ENCODE results near the gene ST3GAL2.

Gene ST3GAL2

DNA sequence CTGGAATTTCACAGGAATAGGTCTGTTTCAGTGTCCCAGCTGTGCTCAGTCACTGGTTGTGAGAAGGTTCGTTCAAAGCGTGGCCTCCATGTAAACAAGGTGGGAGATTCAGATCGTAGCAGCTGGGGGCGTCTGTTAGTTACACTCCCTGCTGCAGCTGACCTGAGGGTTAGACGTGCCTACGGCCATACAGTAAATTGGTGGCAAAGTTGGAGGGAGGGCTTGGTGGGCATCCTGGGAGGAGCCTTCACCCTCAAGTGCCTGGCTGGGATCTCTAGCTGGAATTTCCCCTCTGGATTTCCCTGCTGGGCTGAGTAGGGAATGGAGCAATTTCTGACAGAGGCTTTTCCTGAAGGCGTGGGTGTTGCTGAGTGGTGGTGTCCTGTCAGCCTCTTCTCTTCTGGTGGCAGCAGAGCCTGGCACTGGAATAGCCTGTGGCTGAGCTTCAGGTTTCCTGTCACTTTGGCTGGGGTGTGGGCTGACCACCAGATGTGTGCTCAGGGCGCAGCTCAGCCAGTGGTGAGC, 21.9 kb upstream of the ST3GAL2 start:
- H3K4me1 ChIP-seq (ENCODE audit: insufficient read depth, poor library complexity, severe bottlenecking) = no peaks in the 10 kb centered on the region
- H3K9me3 ChIP-seq (ENCODE audit: severe bottlenecking) = no peaks in the 10 kb centered on the region
- no peak overlapping the region for H3K27ac ChIP-seq (ENCODE audit: poor library complexity, severe bottlenecking)
- DNase-seq (ENCODE audit: low spot score) (no peak), ATAC-seq (ENCODE audit: low read depth) (0 out of 3 replicates have a peak, but pooled peaks have one; percentile 19)
- TF ChIP-seq, protein P1, sequence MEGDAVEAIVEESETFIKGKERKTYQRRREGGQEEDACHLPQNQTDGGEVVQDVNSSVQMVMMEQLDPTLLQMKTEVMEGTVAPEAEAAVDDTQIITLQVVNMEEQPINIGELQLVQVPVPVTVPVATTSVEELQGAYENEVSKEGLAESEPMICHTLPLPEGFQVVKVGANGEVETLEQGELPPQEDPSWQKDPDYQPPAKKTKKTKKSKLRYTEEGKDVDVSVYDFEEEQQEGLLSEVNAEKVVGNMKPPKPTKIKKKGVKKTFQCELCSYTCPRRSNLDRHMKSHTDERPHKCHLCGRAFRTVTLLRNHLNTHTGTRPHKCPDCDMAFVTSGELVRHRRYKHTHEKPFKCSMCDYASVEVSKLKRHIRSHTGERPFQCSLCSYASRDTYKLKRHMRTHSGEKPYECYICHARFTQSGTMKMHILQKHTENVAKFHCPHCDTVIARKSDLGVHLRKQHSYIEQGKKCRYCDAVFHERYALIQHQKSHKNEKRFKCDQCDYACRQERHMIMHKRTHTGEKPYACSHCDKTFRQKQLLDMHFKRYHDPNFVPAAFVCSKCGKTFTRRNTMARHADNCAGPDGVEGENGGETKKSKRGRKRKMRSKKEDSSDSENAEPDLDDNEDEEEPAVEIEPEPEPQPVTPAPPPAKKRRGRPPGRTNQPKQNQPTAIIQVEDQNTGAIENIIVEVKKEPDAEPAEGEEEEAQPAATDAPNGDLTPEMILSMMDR (IDR thresholded peaks at IDR 0.05; ENCODE audit: poor library complexity, severe bottlenecking) = no peak
- peaks cover 3% of the 10 kb centered on the region; the same call in 1 of the 2 replicates for H3K36me3 ChIP-seq (ENCODE audit: low read depth)
- no peaks in the 10 kb centered on the region for H3K27me3 ChIP-seq (ENCODE audit: insufficient read depth, poor library complexity, severe bottlenecking)
- H3K4me3 ChIP-seq (ENCODE audit: severe bottlenecking) = no peak overlapping the region

DNA sequence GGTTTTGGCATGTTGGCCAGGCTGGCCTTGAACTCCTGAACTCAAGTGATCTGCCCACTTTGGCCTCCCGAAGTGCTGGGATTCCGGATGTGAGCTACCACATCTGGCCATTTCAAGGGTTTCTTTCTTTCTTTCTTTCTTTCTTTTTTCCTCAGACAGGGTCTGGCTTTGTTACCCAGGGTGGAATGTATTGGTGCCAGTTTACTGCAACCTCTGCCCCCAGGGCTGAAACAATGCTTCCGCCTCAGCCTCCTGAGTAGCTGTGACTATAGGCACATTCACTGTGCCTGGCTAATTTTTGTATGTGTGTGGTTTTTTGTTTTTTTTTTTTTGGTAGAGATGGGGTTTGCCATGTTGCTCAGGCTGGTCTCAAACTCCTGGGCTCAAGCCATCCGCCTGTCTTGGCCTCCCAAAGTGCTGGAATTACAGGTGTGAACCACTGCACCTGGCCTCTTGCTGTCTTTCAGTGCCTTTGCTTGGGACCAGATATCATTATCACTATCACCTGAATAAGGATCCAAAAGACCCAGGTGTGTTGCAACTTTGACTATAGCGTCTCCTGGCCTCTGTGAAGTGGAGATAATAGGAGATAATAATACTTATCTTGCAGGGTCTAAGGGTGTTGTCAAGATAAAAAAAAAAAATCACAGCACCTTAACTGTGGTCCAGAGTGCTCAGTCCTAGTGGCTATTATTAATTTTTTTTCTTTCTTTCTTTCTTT, 18.7 kb upstream of the ST3GAL2 start:
- Histone ChIP-seq H3K4me1 (ENCODE audit: insufficient read depth, poor library complexity, severe bottlenecking) (peaks cover 4% of the 10 kb centered on the region), H3K27ac (ENCODE audit: poor library complexity, severe bottlenecking) (no peak overlapping the region), H3K27me3 (ENCODE audit: insufficient read depth, poor library complexity, severe bottlenecking) (no peaks in the 10 kb centered on the region), H3K36me3 (ENCODE audit: low read depth) (no peaks in the 10 kb centered on the region), H3K4me3 (ENCODE audit: severe bottlenecking) (no peak overlapping the region), H3K9me3 (ENCODE audit: severe bottlenecking) (no peaks in the 10 kb centered on the region)
- ATAC-seq (ENCODE audit: low read depth) = no peak
- TF ChIP-seq, protein P1 (IDR thresholded peaks at IDR 0.05; ENCODE audit: poor library complexity, severe bottlenecking) = no peak
- DNase-seq (ENCODE audit: low spot score) = no peak

DNA sequence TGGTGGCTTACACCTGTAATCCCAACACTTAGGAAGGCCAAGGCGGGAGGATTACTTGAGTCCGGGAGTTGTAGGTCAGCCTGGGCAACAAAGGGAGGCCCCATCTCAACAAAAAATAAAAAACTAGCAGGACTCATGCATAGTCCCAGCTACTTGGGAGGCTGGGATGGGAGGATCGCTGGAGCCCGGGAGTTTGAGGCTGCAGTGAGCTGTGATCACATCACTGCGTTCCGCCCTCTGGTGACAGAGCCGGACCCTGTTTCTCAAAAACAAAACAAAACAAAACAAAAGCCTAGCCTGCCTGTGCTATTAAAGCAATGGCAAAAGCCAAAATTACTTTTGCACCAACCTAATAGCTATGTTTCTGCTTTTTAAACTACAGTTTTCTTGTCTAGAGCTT, 17.0 kb upstream of the ST3GAL2 start:
- Histone ChIP-seq H3K27ac (ENCODE audit: poor library complexity, severe bottlenecking) (no peak overlapping the region), H3K4me1 (ENCODE audit: insufficient read depth, poor library complexity, severe bottlenecking) (peaks cover 4% of the 10 kb centered on the region), H3K4me3 (ENCODE audit: severe bottlenecking) (no peak overlapping the region)

DNA sequence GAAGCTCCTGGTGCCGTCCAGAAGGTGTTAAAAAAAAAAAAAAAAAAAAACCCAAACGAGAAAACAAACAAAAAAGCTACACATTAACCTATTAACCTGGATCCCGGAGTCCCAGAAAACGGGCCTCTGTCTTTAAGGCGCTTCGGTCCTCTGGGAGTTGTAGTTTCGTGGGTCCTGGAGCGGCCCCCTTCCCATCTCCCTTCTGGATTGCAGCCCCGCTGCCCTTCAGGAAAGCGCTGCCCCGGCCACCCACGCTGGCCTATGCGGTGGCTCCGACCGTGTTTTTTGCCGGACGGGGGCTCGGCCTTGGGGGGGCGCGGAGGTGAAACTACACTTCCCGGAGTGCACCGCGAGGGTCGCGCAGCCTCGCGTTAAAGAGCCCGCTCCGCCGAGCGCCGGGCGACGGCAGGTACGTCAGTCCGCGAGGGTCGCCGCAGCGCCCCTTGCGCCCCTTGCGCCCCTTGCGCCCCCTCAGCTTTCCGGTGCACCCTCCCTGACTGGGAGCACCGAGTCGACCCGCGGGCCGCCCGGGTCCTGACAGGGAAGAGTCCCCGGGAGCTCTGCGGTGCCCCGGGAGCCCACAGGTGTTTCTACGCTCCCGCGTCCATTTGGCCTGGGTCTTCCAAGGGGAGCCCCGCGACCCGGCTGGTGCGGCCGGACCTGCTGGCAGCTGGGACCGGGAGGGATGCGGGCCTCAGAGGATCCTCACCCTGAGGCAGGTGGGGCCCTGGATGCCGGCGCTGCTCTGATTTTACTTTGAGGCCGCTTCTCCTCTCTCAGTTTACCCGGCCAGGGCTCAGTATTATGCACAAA, 15.5 kb upstream of the ST3GAL2 start, which contains the start of gene FCSK:
TSS of gene FCSK (plus strand) at position 374 of the 813 bp plus-strand sequence. CDS start 8,596 bp downstream, outside the sequence.
- Histone ChIP-seq H3K9me3 (ENCODE audit: severe bottlenecking) (no peaks in the 10 kb centered on the region), H3K4me3 (ENCODE audit: severe bottlenecking) (peak within 1 kb of the TSS; percentile 92), H3K4me1 (ENCODE audit: insufficient read depth, poor library complexity, severe bottlenecking) (peaks cover 4% of the 10 kb centered on the region), H3K27ac (ENCODE audit: poor library complexity, severe bottlenecking) (peak within 1 kb of the TSS; percentile 61), H3K27me3 (ENCODE audit: insufficient read depth, poor library complexity, severe bottlenecking) (no peaks in the 10 kb centered on the region), H3K36me3 (ENCODE audit: low read depth) (no peaks in the 10 kb centered on the region)
- DNase-seq (ENCODE audit: low spot score) (no peak), ATAC-seq (ENCODE audit: low read depth) (peak; percentile 87)
- TF ChIP-seq, protein P1 (IDR thresholded peaks at IDR 0.05; ENCODE audit: poor library complexity, severe bottlenecking) = peak; percentile 7

More for the DNA sequence above, 17.0 kb upstream of the ST3GAL2 start:
- no peak for DNase-seq (ENCODE audit: low spot score)
- no peak for ATAC-seq (ENCODE audit: low read depth)
- TF ChIP-seq, protein P1 (IDR thresholded peaks at IDR 0.05; ENCODE audit: poor library complexity, severe bottlenecking) = no peak
- Histone ChIP-seq H3K9me3 (ENCODE audit: severe bottlenecking) (no peaks in the 10 kb centered on the region), H3K27me3 (ENCODE audit: insufficient read depth, poor library complexity, severe bottlenecking) (no peaks in the 10 kb centered on the region), H3K36me3 (ENCODE audit: low read depth) (no peaks in the 10 kb centered on the region)
